ENCODE measurements around the gene ATF6.
A peak's percentile ranks its signal among the peaks of the same experiment; 100 is the strongest.
"Not testable (repeated sequence)": the region's sequence is repeated elsewhere in the genome, so short reads cannot be mapped to it uniquely, and the experiment has no call there.

ATF6 gene

DNA sequence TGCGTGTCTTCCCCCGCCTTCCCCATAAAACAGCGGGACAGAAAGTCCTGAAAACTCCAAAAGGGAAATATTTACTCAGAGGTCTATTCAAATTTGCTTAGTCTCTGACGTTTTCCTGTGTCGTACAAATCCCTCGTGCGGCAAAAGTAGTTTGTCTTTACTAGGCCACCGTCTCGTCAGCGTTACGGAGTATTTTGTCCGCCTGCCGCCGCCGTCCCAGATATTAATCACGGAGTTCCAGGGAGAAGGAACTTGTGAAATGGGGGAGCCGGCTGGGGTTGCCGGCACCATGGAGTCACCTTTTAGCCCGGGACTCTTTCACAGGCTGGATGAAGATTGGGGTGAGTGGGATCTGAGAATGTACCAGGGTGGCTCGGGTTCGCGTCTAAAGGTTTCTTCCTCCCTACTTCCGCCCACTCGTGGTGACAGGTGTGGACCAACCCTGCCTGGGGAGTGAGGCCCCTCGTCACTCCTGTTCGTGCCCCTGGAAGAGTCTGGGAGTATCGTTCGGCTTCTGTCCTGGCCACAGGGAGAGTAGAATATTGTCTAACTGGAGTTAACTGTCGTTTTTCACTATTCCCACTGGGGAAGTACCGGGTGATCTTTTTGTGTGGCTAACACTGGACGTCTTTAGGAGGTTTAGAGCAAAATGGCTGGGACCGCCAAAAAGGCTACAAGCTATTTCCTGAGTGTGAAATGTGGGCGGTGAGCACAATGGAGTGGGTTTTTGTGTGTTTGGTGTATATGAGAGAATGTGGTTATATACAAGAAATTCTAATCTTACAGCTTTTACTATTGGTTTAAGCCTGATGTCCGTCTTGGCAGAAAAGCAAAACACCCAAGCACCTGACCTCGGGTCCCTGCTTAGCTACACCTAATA lies at the start of gene ATF6:
TSS of gene ATF6 (plus strand) at position 219 of the 880 bp plus-strand sequence. CDS start at position 260, 41 bp downstream.
- peak; percentile 80 to 86 for DNase-seq

- DNase-seq: no peak
These were observed 47.4 kb upstream of the ATF6 start for GRCh38 chr1:161718559-161719324.

GRCh38 chr1:161719325-161719611 lies 46.9 kb upstream of the ATF6 start:
- DNase-seq: no peak

GRCh38 chr1:161720422-161720821 lies 45.7 kb upstream of the ATF6 start:
- no peak for DNase-seq

GRCh38 chr1:161720956-161721737 lies 45.0 kb upstream of the ATF6 start, which contains the start of gene FCRLB:
FCRLB (plus strand) TSS chr1:161721544; CDS start chr1:161722673, 1,129 bp downstream.
- no peak for DNase-seq

GRCh38 chr1:161721738-161722343 lies 44.3 kb upstream of the ATF6 start:
- no peak for DNase-seq

- DNase-seq: no peak
These were observed 43.7 kb upstream of the ATF6 start for GRCh38 chr1:161722406-161722805.

DNA sequence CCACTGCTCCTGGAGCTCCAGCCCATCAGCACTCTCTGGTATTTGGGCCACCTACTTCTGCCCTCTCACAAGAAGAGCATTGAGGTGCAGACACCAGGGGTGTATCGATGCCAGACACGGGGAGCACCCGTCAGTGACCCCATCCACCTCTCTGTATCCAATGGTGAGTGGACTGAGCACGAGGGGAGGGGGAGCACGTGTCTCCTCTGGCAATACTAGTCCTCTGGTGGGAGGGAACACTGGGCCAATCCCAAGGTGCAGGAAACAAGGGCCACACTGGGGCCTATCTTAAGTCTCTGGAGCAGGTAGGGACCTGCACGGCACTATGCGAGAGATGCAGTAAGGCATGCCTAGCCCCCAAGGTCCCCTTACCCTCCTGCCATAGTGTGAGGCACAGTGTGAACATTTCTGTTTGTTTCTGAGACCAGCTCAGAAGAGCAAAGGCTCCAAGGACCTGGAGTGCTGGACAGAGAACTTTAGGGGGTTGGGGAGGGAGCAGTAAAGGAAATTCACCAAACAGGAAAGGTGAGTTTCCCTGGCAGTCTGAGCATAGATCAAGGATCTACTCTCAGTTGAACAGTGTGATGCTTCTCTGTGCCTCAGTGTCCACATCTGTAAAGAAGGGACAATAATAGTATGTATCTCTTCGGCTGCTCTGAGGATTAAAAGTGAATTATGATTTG lies 42.5 kb upstream of the ATF6 start:
- DNase-seq: no peak

- DNase-seq: not testable (repeated sequence)
These were observed 40.7 kb upstream of the ATF6 start for GRCh38 chr1:161725258-161725907.

DNA sequence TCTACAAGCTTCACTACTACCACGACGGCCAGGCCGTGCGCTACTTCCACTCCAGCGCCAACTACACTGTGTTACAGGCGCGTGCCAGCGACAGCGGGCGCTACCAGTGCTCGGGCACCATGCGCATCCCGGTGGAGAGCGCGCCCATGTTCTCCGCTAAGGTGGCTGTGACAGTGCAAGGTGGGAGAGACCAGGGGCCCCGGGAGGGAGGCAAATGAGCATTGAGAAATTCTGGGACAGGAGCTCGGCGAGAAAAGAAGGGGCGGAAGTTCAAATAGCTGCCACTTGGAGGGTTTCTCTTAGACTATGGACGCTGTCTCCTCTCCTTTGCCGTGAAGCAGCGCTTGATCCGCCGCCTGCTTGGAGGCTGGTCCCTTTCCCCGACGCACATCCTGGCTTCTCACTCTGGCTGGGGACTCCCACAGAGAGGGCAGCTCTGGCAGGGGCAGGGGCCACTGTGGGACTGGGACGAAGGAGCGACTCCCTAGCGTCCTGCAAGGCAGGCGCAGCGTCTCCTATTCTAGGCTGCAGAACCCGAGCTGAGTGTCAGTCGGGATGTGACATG lies 40.1 kb upstream of the ATF6 start:
- DNase-seq: peak; percentile 38 to 45

GRCh38 chr1:161726473-161727255 lies 39.5 kb upstream of the ATF6 start:
- peak; percentile 62 to 64 for DNase-seq

DNA sequence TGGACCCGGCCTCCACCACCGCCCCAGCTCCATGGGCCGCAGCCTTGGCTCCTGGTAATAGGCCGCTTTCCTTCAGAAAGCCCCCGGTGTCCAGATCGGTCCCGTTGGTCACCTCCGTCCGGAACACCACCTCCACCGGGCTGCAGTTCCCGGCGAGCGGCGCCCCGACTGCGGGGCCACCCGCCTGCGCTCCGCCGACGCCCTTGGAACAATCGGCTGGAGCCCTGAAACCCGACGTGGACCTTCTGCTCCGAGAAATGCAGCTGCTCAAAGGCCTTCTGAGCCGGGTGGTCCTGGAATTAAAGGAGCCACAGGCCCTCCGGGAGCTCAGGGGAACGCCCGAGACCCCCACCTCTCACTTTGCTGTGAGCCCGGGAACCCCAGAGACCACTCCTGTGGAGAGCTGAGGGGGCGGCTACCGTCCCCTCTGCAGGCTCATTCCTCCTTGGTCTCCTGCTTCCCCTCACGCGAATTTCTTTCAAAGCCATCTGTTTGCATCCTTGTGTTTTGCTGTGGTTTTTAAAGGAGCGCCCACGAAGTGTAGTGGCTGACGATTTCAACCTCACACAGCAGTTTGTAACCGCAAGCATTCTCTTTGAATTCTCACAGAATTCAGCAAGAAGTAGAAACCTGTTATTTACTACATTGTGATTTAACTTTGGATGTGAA lies 38.7 kb upstream of the ATF6 start:
- peak in 1 of 2 experiments; percentile 32 for DNase-seq

DNA sequence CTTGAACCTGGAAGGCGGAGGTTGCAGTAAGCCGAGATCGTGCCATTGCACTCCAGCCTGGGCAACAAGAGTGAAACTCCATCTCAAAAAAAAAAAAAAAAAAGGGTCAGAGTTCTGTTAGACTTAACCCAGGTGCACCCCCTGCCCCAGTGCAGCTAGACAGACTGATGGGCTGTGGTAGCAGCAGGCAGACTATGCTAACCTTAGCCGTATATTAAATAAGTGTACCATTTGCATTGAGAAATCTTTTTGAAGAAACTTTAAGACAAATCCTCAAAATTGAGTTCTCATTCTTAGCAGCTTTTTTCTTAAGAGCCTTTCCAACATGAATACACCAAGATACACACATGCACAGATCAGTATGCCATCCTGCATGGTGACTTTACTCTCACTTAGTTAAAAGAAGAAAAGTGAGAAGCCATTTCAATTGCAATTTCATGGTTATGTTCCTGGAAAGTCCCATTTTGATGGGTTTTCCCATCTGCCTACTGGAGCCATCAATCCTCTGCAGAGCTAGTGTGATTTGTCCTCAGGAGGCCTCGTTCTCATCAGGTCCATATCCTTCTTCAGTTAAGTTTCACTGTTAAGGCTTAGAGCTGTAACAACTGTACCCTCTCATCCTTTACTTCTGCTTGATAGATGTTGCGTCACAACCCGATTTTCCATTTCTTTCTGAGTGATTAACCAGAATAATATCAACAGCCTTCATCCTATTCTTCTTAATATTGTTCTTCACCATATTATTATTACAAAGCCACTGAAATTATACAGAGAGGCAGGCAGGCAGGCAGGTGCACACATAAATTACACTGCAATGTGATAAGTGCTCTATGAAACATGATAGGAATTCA lies 37.5 kb upstream of the ATF6 start:
- DNase-seq: no peak

- DNase-seq: peak in 1 of 2 experiments; percentile 38
These were observed 36.0 kb upstream of the ATF6 start for GRCh38 chr1:161730050-161730564.

DNA sequence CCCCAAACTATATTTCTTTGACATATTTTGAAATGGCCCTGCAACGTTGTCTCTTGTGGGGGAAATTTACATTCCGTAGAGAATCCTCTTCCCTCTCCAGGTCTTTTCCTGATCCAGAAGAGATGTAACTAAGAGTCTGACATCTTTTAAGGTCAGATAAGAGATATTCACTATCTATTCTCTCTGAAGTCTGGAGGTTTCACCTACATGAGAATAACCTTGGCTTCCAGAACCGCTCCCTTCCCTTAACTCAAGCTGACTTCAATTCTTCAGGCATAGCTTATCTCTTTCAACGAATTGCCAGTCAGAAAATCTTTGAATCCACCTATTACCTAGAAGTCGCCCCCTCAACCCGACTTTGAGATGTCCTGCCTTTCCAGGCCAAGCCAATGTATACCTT lies 34.9 kb upstream of the ATF6 start:
- DNase-seq: no peak

DNA sequence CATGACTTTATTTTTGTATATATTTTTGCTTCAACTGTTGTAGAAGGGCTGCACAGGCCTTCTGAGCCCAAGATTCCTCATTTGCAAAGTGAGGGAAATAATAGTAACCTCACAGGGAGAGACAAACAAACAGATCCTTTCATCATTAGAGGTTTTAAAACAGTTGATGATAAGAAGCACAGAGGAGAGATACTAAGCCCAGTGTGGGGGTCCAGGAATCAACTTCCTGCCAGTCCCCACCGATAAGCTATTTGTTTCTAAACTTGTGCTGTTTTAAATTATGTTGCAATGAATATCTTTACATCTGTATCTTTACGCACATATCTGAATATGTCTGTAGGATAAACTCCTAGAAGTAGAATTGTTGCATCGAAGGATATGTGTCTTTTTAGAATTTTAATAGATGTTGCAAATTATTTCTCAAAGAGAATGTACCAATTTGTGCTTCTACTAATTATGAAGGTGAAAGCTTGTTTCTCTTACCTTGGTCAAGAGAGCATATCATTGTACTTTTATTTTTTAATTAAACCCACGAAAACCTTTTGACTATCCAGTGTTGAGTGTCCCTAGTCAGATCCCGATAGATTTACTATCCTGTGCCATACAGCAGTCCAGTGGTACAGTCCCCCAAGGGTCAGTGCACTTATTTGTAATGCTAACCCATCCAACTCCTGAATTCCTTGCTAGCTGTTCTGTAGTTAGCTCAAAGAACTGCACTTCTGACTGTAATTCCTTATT lies 34.0 kb upstream of the ATF6 start:
- DNase-seq: no peak

GRCh38 chr1:161733526-161733925 lies 32.6 kb upstream of the ATF6 start:
- DNase-seq: no peak

GRCh38 chr1:161735837-161736236 lies 30.3 kb upstream of the ATF6 start:
- no peak for DNase-seq
